Activated CD8-positive, alpha-beta T cell treated with anti-CD3 and anti-CD28 coated beads for 36 hours (primary cell): ENCODE measurements around the gene OXSR1. TPM values are rescaled to one million over a fixed set of nuclear protein-coding genes. Genes with fewer than 3 reads are reported as not detected.

Experiments
- ATAC-seq: fragments of 200-7000 bp; cut with Tn5 transposase; one replicate; pipeline ENCODE4 v1.10.0; 2021; ENCODE audit warnings: mild to moderate bottlenecking, moderate library complexity
- CTCF ChIA-PET: fragments of 350-600 bp; sonication (Branson Sonifier 250); formaldehyde crosslinking; loops from one replicate; lab custom pipeline; 2021; ENCODE audit warnings: antibody characterized with exemption; lab: Charles Lee
- POLR2A ChIA-PET: fragments of 350-600 bp; sonication (Branson Sonifier 250); formaldehyde crosslinking; loops from one replicate; lab custom pipeline; 2021; ENCODE audit warnings: antibody characterized with exemption; lab: Charles Lee
- DNase-seq: peaks from one replicate; pipeline ENCODE4 v3.0.0-alpha.2; 2020
- H3K27ac Mint-ChIP-seq: one replicate; pipeline ENCODE4 v1.8.0; 2021; ENCODE audit warnings: mild to moderate bottlenecking, mixed read lengths
- H3K27me3 Mint-ChIP-seq: one replicate; pipeline ENCODE4 v1.8.0; 2021; ENCODE audit warnings: mixed read lengths
- H3K36me3 Mint-ChIP-seq: one replicate; pipeline ENCODE4 v1.8.0; 2021; ENCODE audit warnings: low read depth, mixed read lengths
- H3K4me1 Mint-ChIP-seq: one replicate; pipeline ENCODE4 v1.8.0; 2021; ENCODE audit warnings: low read depth, mixed read lengths
- H3K4me3 Mint-ChIP-seq: one replicate; pipeline ENCODE4 v1.8.0; 2021; ENCODE audit warnings: mild to moderate bottlenecking, moderate library complexity, mixed read lengths
- H3K9me3 Mint-ChIP-seq: one replicate; pipeline ENCODE4 v1.8.0; 2021; ENCODE audit warnings: mixed read lengths
- CTCF ChIP-seq: fragments of 200-600 bp; IDR thresholded peaks from one replicate; pipeline ENCODE4 v1.8.0; 2022; ENCODE audit warnings: antibody characterized with exemption, mild to moderate bottlenecking
- intact Hi-C: fragments of 100-400 bp; cut with micrococcal nuclease; formaldehyde crosslinking; loops from one replicate; pipeline ENCODE4 v1.10.0; 2022
- total RNA-seq, 2 experiments: library from RNA; stranded (reverse); gene quantifications; one replicate each; pipeline ENCODE4 v1.2.3, GENCODE V29; 2021

The OXSR1 gene
- total RNA-seq, 2 experiments from 2014 or later, result 56.5 to 57.9 TPM

DNA sequence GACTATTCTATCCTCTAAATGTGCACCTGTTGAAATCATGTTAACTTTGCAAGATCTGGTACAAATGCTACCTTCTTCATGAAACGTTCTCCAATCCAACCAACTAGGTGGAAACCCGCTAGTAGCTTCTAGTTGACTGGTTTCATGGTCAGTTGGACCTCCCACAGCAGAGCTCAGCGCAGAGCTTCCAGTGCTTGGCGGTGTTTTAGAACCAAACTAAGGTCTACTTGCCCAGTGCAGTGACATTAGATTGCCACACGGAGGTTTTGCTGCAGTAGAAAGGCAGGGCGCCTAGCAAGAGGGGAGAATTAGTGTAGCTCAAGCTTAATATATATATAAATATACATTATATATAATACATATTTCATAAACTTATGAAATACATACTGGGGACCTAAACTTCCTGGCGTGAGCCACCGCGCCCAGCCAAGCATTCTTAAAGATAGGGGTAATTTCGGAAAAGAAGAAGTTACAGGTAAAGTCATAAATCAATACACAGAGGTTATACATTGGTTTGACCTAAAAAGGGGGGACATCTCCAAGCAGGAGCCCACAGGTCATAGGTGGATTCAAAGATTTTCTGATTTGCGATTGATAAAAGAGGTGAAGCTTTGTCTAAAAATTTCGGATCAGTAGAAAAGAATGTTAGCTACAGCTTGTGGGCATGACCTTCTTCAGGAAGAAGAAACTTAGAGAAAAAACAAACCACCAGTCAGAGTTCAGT, 2.1 kb upstream of the OXSR1 start:
- intact Hi-C loops, result no loop called here
- ChIA-PET POLR2A (interaction anchor here (1.0 to 6.0 kb wide), 6 partner anchors 9 to 43 kb away, joined by 3 to 67 read pairs (median 10); partner anchors contain the start of genes ACAA1 and MYD88), CTCF (interaction anchor here (0.9 to 4.7 kb wide), 9 partner anchors 9 to 184 kb away, joined by 3 to 31 read pairs (median 8); partner anchors contain the start of genes ACAA1, MYD88 and XYLB)
- DNase-seq (peak; percentile 45), ATAC-seq (no peak)
- peak overlapping the region; percentile 93 for H3K4me3 Mint-ChIP-seq
- peak; percentile 47 for TF ChIP-seq CTCF
- H3K27me3 Mint-ChIP-seq, result no peaks in the 10 kb centered on the region
- H3K9me3 Mint-ChIP-seq, result no peaks in the 10 kb centered on the region
- peaks cover 25% of the 10 kb centered on the region for H3K36me3 Mint-ChIP-seq
- H3K27ac Mint-ChIP-seq, result peak overlapping the region; percentile 99
- H3K4me1 Mint-ChIP-seq, result peaks cover 28% of the 10 kb centered on the region

DNA sequence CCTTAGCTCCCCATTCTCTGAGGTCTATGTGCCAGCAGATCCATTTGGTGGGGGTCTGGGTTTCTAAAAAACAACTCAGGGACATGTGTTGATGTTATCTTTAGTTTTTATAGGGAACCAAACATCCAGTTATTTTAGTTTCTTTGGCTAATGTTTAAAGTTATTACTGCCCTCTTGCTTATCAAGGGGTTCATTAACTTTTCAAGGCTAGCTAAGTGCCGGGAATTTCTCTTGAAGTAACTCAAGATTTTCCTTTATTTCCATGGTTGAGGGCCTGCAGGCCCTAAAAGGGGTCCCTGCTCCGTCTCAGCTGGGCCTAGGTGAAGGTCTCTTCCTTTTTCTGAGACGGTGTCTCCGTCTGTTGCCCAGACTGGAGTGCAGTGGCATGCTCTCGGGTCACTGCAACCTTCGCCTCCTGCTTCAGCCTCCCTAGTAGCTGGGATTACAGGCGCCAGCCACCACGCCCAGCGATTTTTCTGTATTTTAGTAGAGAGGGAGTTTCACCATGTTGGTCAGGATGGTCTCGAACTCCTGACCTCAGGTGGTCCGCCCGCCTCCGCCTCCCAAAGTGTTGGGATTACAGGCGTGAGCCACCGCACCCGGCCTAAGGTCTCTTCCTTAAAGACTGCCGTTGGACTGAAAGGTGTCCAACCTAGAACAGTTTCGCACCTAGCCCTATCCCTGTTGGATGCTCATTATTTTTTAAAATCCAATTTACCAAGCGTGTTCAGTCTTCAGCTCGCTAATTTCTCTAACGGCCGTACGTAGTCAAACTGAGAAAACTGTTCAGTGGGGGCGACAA, 1.3 kb upstream of the OXSR1 start:
- Mint-ChIP-seq H3K4me1 (peaks cover 35% of the 10 kb centered on the region), H3K27me3 (no peaks in the 10 kb centered on the region), H3K27ac (peak overlapping the region; percentile 99), H3K9me3 (no peaks in the 10 kb centered on the region), H3K4me3 (peak overlapping the region; percentile 93), H3K36me3 (peaks cover 28% of the 10 kb centered on the region)
- ATAC-seq (no peak), DNase-seq (no peak)
- CTCF ChIA-PET, result interaction anchor here (0.9 to 4.7 kb wide), 12 partner anchors 9 to 183 kb away, joined by 3 to 31 read pairs (median 5); partner anchors contain the start of genes ACAA1, MYD88 and XYLB
- POLR2A ChIA-PET, result interaction anchor here (0.8 to 6.0 kb wide), 14 partner anchors 9 to 1243 kb away, joined by 3 to 67 read pairs (median 4); partner anchors contain the start of genes ACAA1, MYD88 and RPSA
- no peak for TF ChIP-seq CTCF
- intact Hi-C loops, result loop anchor here (2.0 kb wide), 2 partner anchors 13 to 27 kb away; partner anchors contain the start of gene ACAA1

DNA sequence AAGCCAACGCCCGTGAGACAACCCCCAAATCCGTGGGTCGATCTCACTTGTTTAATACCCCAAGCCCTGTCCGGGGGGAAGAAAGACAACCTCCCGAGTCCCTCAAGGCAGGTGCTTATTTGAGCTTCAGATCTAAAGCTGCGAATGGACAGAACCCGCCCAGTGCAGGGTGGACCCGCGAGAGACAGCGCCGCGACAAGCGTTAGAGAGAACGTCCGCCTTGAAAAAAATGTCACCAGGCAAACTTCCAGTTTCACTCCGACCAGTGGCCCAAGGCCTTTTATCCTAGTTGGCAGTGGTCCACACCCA, 740 bp upstream of the OXSR1 start:
- peaks cover 41% of the 10 kb centered on the region for H3K4me1 Mint-ChIP-seq
- intact Hi-C loops, result loop anchor here (2.0 kb wide), 2 partner anchors 14 to 28 kb away; partner anchors contain the start of gene ACAA1
- no peak for TF ChIP-seq CTCF
- no peak for DNase-seq
- POLR2A ChIA-PET, result interaction anchor here (0.8 to 6.0 kb wide), 14 partner anchors 8 to 1242 kb away, joined by 3 to 67 read pairs (median 4); partner anchors contain the start of genes ACAA1, EXOG, MYD88 and RPSA
- peak overlapping the region; percentile 99 for H3K27ac Mint-ChIP-seq
- H3K4me3 Mint-ChIP-seq, result peak overlapping the region; percentile 93
- CTCF ChIA-PET, result interaction anchor here (1.0 to 4.7 kb wide), 10 partner anchors 11 to 180 kb away, joined by 3 to 31 read pairs (median 6); partner anchors contain the start of genes ACAA1 and MYD88
- no peaks in the 10 kb centered on the region for H3K27me3 Mint-ChIP-seq
- peak; percentile 31 for ATAC-seq
- no peaks in the 10 kb centered on the region for H3K9me3 Mint-ChIP-seq
- H3K36me3 Mint-ChIP-seq, result peaks cover 30% of the 10 kb centered on the region

DNA sequence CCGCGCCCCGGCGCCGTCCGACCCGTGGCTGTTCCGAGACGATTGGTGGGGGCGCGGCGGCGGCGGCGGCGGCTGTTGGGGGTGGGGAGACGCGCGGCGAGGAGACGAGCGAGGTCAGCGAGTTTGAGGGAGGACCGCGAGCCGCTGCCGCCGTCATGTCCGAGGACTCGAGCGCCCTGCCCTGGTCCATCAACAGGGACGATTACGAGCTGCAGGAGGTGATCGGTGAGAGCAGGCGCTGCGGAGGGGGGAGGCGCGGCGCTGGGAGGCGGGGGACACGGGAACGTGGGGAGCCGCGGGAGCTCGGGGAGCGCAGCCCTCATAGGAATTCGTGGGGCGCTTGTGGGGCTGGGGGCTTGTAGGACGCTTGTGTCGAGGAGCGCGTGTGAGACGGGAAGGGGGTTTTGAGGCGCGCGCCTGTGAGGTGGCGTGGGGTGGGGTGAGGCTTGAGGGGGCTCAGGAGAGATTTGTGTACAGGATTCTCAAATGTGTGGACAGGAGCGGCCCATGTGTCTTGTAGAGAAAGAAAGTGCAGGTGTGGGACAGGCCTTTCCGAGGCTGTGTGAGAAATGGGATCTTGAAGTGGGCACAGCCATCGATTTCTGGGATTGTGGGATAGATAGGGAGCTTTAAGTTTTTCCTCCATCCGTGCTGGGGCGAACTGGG, 518 bp downstream of the OXSR1 start:
- Mint-ChIP-seq H3K4me3 (peak overlapping the region; percentile 93), H3K27me3 (no peaks in the 10 kb centered on the region), H3K36me3 (peaks cover 32% of the 10 kb centered on the region), H3K4me1 (peaks cover 49% of the 10 kb centered on the region), H3K27ac (peak overlapping the region; percentile 99), H3K9me3 (no peaks in the 10 kb centered on the region)
- ATAC-seq (no peak), DNase-seq (no peak)
- POLR2A ChIA-PET, result interaction anchor here (0.7 to 6.0 kb wide), 14 partner anchors 11 to 1241 kb away, joined by 3 to 67 read pairs (median 4); partner anchors contain the start of genes ACAA1, EXOG, MYD88 and RPSA
- CTCF ChIA-PET, result interaction anchor here (1.0 to 4.7 kb wide), 5 partner anchors 19 to 181 kb away, joined by 3 to 31 read pairs (median 4); partner anchors contain the start of genes ACAA1, MYD88 and XYLB
- intact Hi-C loops, result loop anchor here (2.0 kb wide), 2 partner anchors 15 to 29 kb away; partner anchors contain the start of gene ACAA1
- TF ChIP-seq CTCF, result no peak
